Measurements from ENCODE around the gene MAP7.
"Not testable (repeated sequence)": the region's sequence is repeated elsewhere in the genome, so short reads cannot be mapped to it uniquely, and the experiment has no call there.

MAP7 gene

GRCh38 chr6:136375836-136376235 is 174.4 kb downstream of the MAP7 start:
- DNase-seq (ENCODE audit: low read depth) = not testable (repeated sequence)

DNA sequence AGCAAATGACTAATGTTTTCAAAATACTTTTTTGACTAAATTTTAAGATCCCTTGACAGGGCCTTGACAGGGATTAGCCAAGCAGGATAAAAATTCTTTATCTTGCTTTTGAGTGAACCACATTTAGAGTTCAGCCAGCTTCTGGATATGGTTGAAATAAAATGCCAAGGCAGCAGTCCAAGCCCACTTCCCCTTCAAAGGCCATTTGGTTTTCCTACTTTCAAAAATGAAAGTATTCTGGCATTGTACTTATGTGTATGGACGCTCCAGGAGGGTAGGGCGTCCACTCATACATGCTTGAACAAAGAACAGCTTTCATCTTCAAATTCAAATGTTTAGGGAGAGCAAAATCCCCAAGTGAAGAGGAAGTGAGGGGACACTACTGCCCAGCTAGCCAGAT is 178.3 kb downstream of the MAP7 start:
- no peak for DNase-seq (ENCODE audit: low read depth)

DNA sequence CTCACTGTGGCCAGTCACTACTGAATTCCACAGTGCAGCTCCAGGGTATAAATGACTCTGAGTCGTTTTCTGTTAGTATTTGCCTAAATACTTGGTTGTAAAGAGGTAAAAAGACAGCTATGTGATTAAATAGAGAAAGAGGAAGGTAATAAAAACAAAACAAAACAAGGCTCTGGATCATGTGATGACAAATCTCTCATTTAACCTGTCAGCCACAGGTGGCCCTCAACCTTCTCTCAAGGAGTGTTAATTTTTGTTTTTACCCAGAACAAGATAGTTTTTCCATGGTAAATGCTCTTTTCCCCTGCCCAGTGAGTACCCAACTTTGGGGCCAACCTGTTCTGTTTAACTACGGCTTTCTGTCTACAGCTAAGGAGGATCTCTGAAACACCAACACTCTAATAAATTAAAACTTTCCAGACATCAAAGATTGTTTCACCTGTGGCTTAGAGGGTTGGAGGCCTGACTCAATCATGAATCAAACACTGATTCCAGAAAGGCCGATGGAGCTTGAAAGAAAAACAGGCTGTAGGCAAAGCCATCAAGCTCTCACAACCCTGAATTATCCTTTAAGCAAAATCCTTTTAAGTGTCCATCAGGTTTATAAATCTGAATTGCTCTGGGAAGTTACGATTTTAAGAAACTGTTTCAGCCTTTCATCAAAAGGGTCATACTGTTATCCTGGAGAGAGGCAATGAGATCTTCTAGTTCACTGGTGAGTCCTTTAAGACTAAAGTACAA is 179.1 kb downstream of the MAP7 start:
- DNase-seq (ENCODE audit: low read depth) = no peak

DNA sequence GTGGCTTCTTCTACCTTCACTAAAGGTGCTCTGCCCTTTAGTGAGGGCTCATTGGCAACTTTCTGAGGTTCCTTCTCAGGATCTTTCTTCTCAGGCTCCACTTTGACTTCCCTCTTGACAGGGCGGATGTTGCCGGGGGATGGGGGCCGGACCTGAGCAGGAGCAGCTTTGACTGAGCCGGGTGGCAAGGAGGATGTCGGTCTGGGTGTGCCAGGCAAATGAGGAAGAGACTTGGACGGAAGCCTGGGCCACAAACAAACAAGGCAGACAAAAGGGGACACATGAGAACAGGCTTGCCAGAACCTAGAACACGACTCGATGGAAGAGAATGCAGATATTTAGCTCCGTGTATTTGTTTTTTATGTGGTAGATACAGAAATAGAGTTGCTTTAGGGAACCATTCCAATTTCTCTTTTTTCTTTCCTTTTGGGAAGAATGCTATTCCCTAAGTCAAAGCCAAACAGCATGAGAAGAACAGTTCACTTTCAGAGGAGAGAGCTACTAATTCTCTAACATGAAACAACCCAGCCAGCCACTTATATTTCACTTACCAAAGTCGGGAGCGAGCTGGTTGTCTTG is 184.4 kb downstream of the MAP7 start:
- no peak for DNase-seq (ENCODE audit: low read depth)

DNA sequence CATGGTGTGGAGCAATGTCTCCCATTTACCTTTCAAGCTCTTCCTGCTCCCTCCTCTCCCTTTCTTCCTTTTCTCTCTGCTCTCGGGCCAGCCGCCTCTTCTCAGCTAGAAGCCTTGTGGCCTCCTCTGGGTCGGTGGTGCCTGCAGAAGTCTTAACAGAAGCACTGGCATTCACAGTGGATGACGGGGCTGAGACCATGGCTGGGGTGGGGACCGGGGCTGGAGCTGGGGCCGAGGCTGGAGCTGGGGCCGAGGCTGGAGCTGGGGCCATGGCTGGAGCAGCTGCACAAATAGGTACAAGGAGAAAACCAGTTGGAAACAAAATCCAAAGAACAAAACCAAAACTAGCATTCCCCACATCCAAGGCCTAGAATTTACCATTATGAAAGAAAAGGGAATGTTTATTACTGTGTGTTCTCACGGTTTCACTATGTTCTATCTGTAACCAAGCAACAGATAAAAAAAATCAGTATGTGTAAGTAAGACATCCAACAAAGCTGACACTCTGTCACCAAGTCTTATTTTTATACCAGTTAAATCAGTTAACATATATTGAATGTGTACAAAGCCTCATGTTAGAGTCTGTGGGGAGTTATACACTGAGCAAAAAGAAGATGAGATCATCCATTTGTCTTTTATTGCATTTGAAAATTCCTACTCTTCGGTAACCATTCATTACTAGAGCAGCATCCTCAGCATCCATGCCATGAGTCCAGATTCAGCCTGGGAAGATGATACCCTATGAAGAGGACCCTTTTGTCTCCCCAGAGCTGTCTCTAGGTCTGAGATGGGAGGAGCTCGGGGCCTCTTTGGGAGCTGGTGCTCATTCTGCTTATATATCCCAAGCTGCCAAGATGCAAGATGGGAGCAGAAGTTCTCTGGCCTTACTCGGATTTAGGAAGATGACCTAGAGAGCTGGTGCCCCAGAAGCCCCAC is 187.5 kb downstream of the MAP7 start:
- DNase-seq (ENCODE audit: low read depth) = no peak

GRCh38 chr6:136361787-136362186 is 188.4 kb downstream of the MAP7 start:
- no peak for DNase-seq (ENCODE audit: low read depth)

DNA sequence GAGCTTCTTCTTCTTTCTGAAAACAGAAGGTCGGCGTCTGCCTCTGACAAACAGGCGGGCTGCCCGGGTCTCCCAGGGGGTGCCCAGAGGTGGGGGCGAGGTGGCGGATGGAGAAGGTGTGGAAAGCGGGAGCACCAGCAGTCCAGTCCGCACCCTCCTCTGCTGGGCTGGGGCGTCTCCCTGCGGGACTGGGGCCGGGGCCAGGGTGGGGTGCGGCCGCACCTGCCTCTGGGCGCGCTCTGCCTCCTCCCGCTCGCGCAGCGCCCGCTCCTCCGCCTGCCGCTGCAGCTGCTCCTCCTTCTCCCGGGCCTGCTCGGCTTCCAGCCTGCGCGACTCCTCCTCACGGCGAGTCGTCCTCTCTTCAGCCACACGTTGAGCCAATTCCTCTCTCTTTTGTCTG is 189.4 kb downstream of the MAP7 start:
- DNase-seq (ENCODE audit: low read depth) = no peak

- no peak for DNase-seq (ENCODE audit: low read depth)
Measured at GRCh38 chr6:136359851-136360250, 190.4 kb downstream of the MAP7 start.

- no peak for DNase-seq (ENCODE audit: low read depth)
Measured at GRCh38 chr6:136351518-136352110, 198.6 kb downstream of the MAP7 start.

GRCh38 chr6:136350914-136351313 is 199.3 kb downstream of the MAP7 start:
- DNase-seq (ENCODE audit: low read depth) = no peak

DNA sequence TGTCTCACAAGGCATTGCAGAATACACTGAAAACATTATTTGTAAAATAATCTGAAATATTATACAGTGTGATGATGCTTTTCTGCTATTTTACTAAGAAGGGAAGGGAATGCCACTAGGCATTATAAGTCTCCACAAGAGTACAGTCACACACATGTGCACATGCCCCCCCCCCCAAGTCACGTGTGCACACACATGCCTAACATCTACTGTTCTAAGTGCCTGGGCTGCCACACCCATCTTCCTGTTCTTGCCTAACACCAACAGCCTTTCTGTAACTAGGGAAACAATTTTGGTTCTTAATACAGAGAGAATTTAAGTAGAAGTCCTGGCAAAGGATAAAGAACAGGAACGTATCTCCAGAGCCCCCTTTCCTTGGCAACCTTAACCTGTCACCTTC is 202.4 kb downstream of the MAP7 start:
- DNase-seq (ENCODE audit: low read depth) = no peak

- no peak for DNase-seq (ENCODE audit: low read depth)
Measured at GRCh38 chr6:136345145-136345544, 205.1 kb downstream of the MAP7 start.

GRCh38 chr6:136344420-136344819 is 205.8 kb downstream of the MAP7 start:
- DNase-seq (ENCODE audit: low read depth) = peak; percentile 50

DNA sequence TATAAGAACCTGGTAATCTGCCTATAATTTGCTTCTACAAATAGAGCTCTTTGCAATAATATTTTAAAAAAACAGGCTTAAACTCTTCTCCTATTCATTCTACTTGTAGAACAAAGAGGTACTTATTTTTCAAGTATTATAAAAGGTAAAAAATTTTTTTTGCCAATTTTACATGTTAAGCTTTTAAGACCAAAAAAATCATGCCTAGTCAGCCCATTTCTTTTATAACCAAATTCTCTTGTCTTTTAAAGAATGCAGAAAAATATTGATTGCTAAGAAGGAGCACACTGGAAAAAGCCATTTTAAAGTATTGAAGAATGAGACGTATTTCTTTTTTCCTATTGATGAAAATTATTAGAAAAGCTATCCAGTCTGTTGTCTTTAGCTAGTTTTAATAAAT is 206.5 kb downstream of the MAP7 start:
- DNase-seq (ENCODE audit: low read depth) = no peak

- DNase-seq (ENCODE audit: low read depth) = no peak
Measured at GRCh38 chr6:136343275-136343674, 206.9 kb downstream of the MAP7 start.

GRCh38 chr6:136341967-136342366 is 208.3 kb downstream of the MAP7 start:
- DNase-seq (ENCODE audit: low read depth) = no peak

DNA sequence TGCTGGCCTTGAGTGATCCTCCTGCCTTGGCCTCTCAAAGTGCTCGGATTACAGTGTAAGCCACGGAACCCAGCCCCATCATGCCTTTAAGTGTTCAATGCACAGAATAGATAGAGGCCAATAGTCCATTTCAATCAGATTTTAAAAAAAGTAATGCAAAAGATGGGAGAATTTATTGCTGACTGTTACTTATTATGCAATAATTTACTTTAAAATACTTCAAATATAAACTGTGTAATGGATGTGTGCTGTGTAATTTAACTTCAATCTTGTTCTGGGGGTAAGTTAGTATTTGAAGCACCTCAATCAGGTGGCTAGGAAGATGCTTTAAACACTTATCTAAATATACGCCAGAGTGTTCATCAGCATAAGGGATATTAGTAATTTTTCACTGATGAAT is 208.9 kb downstream of the MAP7 start:
- DNase-seq (ENCODE audit: low read depth) = no peak

- no peak for DNase-seq (ENCODE audit: low read depth)
Measured at GRCh38 chr6:136338486-136338885, 211.7 kb downstream of the MAP7 start.

DNA sequence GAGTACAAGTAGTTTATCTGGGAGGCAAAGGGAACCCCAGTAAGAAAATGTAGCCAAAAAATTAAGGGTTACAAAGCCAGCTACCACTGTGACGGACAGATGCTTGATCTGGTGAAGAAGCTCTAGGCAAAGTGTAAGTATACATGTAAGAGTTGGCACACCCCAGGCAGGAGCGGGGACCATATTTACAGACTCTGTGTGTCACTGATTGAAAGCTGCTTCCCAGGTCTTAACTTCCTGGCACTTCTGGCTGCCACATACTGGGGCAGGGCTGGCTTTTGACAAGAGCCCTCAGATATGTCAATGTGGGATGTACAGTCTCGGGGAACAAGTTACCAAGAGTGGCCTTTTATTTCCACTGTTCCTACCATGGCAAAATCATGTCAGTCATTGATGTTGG is 212.6 kb downstream of the MAP7 start:
- DNase-seq (ENCODE audit: low read depth) = no peak

GRCh38 chr6:136337121-136337520 is 213.1 kb downstream of the MAP7 start:
- DNase-seq (ENCODE audit: low read depth) = no peak

GRCh38 chr6:136335736-136336363 is 214.4 kb downstream of the MAP7 start:
- DNase-seq (ENCODE audit: low read depth) = no peak

GRCh38 chr6:136334853-136335252 is 215.4 kb downstream of the MAP7 start:
- DNase-seq (ENCODE audit: low read depth) = no peak

All from non-pigmented ciliary epithelial cell (primary cell).